HG02870 (cell line): ENCODE data around the gene LTB4R2.
"Not testable (repeated sequence)": the region's sequence is repeated elsewhere in the genome, so short reads cannot be mapped to it uniquely, and the experiment has no call there.

ENCODE experiments used
- ATAC-seq: cut with Tn5 transposase; IDR thresholded peaks from one replicate; pipeline ENCODE4 v1.9.1; 2021; ENCODE audit warnings: mild to moderate bottlenecking, moderate library complexity; ENCODE audit not compliant: unreplicated experiment

Gene LTB4R2

DNA sequence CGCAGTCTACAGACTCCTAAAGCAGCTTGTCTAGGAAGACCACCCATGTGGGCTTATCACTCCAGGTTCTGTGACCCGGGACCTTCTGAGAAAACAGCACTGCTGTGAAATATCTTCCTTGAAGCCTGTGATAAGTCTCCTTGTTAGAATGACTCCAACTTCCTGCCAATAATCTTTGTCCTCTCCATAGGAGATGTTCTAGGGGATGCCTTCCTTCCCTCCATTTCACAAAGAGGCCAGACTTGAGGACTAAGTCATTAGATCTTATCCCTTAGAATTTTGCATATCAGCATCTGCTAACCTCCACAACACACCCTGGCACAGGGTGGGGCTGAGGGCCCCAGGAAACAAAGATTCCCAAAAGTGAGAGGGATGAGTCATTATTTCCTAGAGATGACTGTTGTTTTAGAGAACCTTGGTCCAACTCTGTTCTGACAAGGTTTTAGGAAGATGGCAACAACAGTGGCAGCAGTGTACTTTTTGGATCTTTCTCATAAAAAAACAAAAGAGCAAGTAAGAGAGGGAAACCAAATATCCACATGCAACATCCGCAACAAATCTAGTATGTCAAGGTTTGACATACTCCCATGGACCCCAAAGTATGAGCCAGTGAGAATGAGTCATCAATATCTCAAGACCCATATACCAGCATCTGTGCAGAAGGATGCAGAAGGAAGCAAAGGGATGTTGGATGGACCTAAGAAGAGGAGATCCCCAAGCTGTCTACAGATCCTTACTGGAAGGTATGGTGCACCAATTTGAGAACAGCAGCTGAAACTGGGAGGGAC lies 7.4 kb downstream of the LTB4R2 start:
- ATAC-seq = no peak

GRCh38 chr14:24321212-24321975 lies 11.5 kb downstream of the LTB4R2 start:
- no peak for ATAC-seq

GRCh38 chr14:24322672-24323071 lies 12.7 kb downstream of the LTB4R2 start:
- ATAC-seq = no peak

- no peak for ATAC-seq
Measured at GRCh38 chr14:24323341-24323740, 13.4 kb downstream of the LTB4R2 start.

DNA sequence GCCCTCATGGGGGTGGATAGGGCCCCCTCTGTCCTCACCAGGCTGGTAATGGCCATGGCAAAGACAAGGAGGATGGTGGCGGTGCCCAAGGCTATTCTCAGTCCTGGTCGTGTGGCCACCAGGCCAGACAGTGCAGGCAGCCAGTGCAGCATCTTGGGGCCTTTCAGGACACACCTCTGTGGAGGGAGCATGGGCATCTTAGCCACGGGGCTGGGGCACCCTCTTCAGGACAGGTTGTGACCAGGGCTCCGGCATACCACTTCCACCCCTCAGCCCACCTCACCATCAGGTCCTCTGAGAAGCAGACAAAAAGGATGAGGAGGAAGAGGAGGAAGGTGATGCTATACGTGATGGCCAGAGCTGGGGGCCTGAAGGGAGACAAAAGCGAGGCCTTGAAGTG lies 14.1 kb downstream of the LTB4R2 start:
- no peak for ATAC-seq

DNA sequence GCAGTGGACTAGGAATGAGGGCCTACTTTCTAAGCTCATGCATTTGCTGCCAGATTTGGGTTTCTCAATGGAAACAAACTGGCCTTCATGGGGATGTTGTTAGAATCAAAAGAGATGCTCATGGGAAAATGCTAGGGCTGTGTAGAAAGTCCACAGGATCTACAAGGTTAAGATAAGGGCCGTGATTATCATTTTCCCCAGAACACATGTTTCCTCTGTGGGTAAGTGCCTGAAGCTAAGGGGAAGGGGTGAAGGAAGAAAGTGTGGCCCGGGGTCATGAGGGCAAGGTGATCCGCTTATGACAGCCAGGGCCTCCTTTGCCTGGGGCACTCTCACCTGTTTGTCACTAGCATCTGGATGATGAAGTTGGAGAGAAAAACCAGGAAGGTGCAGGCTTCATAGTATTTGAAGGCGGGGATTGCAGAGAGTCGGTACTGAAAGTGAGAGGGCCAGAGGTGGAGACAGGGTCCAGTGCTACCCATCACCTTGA lies 15.1 kb downstream of the LTB4R2 start:
- no peak for ATAC-seq

- ATAC-seq = no peak
Measured at GRCh38 chr14:24325963-24326362, 16.0 kb downstream of the LTB4R2 start.

- ATAC-seq = no peak
Measured at GRCh38 chr14:24327303-24327702, 17.4 kb downstream of the LTB4R2 start.

DNA sequence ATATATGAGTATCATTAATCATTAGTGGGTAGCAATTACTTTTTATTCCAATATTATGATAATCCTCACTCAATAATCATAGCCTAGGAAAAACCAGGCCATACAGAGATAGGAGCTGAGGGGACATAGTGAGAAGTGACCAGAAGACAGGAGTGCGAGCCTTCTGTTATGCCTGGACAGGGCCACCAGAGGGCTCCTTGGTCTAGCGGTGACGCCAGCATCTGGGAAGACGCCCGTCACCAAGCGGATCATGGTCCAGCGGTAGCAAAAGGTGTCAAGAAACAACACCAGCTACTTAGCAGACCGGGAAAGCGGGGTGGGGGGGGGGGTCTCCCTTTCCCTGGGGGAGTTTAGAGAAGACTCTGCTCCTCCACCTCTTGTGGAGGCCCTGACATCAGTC lies 18.0 kb downstream of the LTB4R2 start:
- not testable (repeated sequence) for ATAC-seq

- no peak for ATAC-seq
Measured at GRCh38 chr14:24329073-24329663, 19.2 kb downstream of the LTB4R2 start.

GRCh38 chr14:24329736-24330135 lies 19.8 kb downstream of the LTB4R2 start:
- no peak for ATAC-seq

DNA sequence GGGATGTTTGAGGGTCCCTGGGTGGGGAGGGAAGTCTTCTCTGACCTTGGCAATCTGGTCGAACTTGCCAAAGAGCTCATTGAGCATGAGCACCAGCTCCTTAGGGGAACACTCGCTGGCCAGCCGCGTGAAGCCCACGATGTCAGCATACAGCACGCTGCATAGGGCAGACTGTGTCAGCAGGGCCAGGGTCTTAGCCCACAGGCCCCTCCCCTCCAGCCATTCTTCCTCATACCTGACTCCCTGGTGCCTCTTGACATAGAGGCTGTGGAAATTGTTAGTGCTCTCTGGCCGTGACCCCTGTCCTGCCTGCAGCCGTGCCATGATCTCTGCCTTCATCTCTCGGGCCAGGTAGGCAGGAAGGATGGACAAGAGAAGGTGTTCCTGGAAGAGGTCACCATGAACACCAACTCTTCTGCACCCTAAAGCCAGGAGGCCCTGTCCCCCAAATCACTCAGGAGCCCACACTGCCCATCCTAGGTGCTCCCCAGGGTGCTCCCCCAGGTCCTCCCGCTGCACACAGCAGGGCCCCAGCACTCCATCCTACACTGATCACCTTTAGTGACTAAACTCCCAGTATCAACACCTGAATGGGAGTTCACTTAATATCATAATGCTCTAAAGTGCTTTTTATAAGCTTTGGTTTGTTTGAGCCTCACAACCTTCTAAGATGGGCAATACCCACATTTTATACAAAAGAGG lies 21.2 kb downstream of the LTB4R2 start:
- ATAC-seq = no peak

- no peak for ATAC-seq
Measured at GRCh38 chr14:24331731-24332267, 21.9 kb downstream of the LTB4R2 start.

GRCh38 chr14:24332268-24332993 lies 22.5 kb downstream of the LTB4R2 start:
- peak; percentile 76 for ATAC-seq

GRCh38 chr14:24334431-24335291 lies 24.7 kb downstream of the LTB4R2 start, which contains the start of gene ADCY4:
ADCY4 (minus strand) TSS chr14:24335071; CDS start chr14:24334652, 419 bp downstream.
- no peak for ATAC-seq

DNA sequence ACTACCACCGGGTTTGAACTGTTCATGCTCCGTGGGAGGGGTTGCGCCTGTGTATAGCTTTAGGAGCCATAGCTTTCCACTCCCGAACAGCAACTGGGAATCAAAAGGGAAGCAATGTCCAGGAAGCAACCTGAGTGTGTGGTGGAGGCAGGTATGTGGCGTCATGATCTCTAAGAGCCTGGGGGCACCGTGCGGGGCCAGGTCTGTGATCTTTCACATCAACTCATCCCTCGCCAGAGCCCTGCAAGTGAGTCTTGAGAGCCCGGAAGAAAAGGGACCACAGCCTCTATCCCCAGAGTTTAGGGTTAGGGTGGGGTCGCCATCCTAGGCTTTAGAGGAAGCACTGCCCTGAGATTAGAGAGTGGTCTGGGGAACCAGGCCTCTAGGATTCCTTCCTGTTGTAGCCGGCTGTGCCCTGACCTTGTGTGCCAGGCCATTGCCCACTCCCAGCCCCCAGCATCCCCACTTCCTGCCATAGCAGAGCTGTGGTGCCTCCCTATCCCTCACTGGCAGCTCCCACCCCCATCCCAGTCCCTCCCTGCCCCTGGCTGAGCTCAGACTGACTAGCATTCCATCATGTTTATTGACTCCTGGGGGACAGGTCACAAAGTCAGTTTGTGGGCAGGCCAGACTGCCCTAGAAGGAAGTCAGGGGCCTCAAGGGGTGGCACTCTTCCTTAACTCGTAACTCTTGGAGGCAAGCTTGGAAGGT lies 25.7 kb downstream of the LTB4R2 start:
- ATAC-seq = no peak

DNA sequence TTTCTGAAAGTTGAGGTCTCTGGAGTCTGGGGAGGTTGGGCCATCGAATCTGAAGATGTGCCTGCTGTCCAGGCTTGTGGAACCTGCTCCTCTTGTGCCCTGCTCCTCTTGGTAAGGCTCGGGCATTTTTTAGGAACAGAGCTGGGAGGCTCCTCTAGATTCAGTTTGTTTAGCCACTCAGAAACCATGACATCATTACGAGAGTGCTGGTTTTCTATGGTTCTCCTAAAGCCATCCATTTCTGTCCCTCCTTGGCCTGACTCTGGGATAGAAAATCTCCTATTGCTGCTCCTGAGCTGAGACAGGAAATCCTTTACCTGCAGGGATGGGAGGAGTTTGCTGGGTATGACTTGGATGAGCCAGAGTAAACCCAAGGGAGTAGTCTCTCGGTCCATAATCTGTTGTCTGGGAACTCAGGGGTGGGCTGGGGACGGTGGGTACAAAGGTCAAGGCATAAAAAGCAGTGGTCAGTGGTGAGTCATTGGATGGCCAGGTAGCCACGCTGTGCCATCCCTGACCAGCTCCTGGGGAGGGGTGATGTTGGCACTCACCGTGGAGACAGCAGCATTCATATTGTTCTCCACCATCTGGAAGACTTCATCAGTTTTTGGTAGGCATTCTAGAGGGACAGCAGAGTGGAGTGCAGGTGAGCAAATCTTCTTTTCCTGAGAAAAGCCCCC lies 27.3 kb downstream of the LTB4R2 start:
- ATAC-seq = no peak

DNA sequence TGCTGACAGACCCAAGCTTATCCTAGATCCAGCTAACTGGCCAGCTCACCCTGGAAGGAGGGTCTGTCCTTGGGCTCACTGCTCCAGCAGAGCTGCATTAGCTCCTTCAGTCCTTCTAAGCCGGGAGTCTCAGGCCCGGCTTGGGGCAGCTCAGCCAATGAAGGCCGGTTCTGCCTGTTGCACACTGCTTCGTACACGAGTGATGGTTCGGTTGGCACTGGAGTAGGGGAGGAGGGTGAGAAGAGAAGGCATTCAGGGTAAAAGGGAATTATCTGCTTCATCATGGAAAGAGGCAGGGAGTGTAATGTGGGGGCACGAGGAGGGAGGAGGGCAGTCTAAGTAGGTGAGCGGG lies 27.9 kb downstream of the LTB4R2 start:
- no peak for ATAC-seq
